SK-N-SH (cell line): ENCODE results near the gene LAMTOR1. TPM values are rescaled to one million over a fixed set of nuclear protein-coding genes. Genes with fewer than 3 reads are reported as not detected.

Experiments used
- CTCF ChIA-PET: fragments of 300-600, 350-600 bp; formaldehyde crosslinking; extraction: SDS; loops from one replicate; lab custom pipeline; 2021; lab: Yijun Ruan, JAX
- POLR2A ChIA-PET: fragments of 350-600 bp; sonication (Branson Sonifier 250); formaldehyde crosslinking; extraction: SDS; loops from one replicate; lab custom pipeline; 2020; ENCODE audit warnings: antibody characterized with exemption, inconsistent platforms; lab: Yijun Ruan, JAX
- DNase-seq: peaks from one replicate; pipeline ENCODE4 v3.0.0; 2012
- H2AFZ ChIP-seq: fragments of 200-600 bp; sonication (generic); 2 replicates; pipeline ENCODE4 v1.8.1; 2016; ENCODE audit warnings: antibody characterized with exemption, mild to moderate bottlenecking, low read depth
- H3F3A ChIP-seq: fragments of 200-600 bp; sonication (generic); replicated peaks from 2 replicates; pipeline ENCODE3; 2016; ENCODE audit warnings: antibody characterized with exemption, mild to moderate bottlenecking; ENCODE audit not compliant: insufficient read depth
- H3K27ac ChIP-seq, 2 experiments: fragments of 200-500 bp in 1 of 2; fragments of 200-600 bp in 1 of 2; sonication (Bioruptor generic) in 1 of 2; sonication (generic), shearing (Covaris generic) in 1 of 2; 2 replicates each; pipeline versions ENCODE4 v1.5.1 to v1.6.1; 2014 to 2016; ENCODE audit warnings: low read depth in 2 of 2, inconsistent platforms in 1 of 2, low read length in 1 of 2, mild to moderate bottlenecking in 1 of 2, mixed read lengths in 1 of 2
- H3K27me3 ChIP-seq: fragments of 200-600 bp; sonication (generic), shearing (Covaris generic); 2 replicates; pipeline ENCODE4 v1.6.1; 2016; ENCODE audit warnings: mixed run types; ENCODE audit not compliant: insufficient read depth
- H3K36me3 ChIP-seq, 2 experiments: fragments of 200-500 bp in 1 of 2; fragments of 200-600 bp in 1 of 2; sonication (Bioruptor generic) in 1 of 2; sonication (generic) in 1 of 2; replicated peaks in 1 of 2; 2 replicates each; pipeline versions ENCODE3 to v1.5.1; 2014 to 2016; ENCODE audit warnings: low read length in 1 of 2, mild to moderate bottlenecking in 1 of 2; ENCODE audit not compliant: insufficient read depth in 2 of 2, control insufficient read depth in 1 of 2
- H3K4me1 ChIP-seq, 2 experiments: fragments of 200-500 bp in 1 of 2; fragments of 200-600 bp in 1 of 2; sonication (Bioruptor generic) in 1 of 2; sonication (generic), shearing (Covaris generic) in 1 of 2; 2 replicates each; pipeline versions ENCODE4 v1.5.1 to v1.6.1; 2014 to 2016; ENCODE audit warnings: low read depth in 1 of 2, low read length in 1 of 2, mixed run types in 1 of 2; ENCODE audit not compliant: insufficient read depth in 2 of 2, control insufficient read depth in 1 of 2
- H3K4me2 ChIP-seq: fragments of 200-600 bp; sonication (generic), shearing (Covaris generic); 2 replicates; pipeline ENCODE4 v1.6.1; 2017; ENCODE audit warnings: mixed run types
- H3K4me3 ChIP-seq, 2 experiments: fragments of 200-500 bp in 1 of 2; fragments of 200-600 bp in 1 of 2; sonication (Bioruptor generic) in 1 of 2; sonication (generic), shearing (Covaris generic) in 1 of 2; 2 replicates each; pipeline versions ENCODE4 v1.5.1 to v1.8.1; 2014 to 2016; ENCODE audit warnings: low read depth in 2 of 2, inconsistent platforms in 1 of 2, low read length in 1 of 2, mild to moderate bottlenecking in 1 of 2, mixed read lengths in 1 of 2, moderate library complexity in 1 of 2
- H3K79me2 ChIP-seq: fragments of 200-600 bp; sonication (generic); 2 replicates; pipeline ENCODE4 v1.8.1; 2017; ENCODE audit warnings: mild to moderate bottlenecking; ENCODE audit not compliant: insufficient read depth
- H3K9ac ChIP-seq: fragments of 200-600 bp; sonication (generic); 2 replicates; pipeline ENCODE4 v1.6.1; 2017; ENCODE audit warnings: mixed run types
- H3K9me2 ChIP-seq: fragments of 200-600 bp; sonication (generic); 2 replicates; pipeline ENCODE4 v1.6.1; 2017; ENCODE audit warnings: mixed run types
- H3K9me3 ChIP-seq: fragments of 200-600 bp; sonication (generic); 2 replicates; pipeline ENCODE4 v1.6.1; 2017; ENCODE audit warnings: mixed run types, mild to moderate bottlenecking, moderate library complexity
- H4K20me1 ChIP-seq: fragments of 200-600 bp; sonication (generic); 2 replicates; pipeline ENCODE4 v1.6.1; 2017; ENCODE audit warnings: mild to moderate bottlenecking, mixed run types; ENCODE audit not compliant: insufficient read depth
- FOXJ3 ChIP-seq: sonication (generic); formaldehyde crosslinking; IDR thresholded peaks from 2 replicates; pipeline ENCODE4 v1.5.1; 2020; ENCODE audit warnings: mild to moderate bottlenecking, missing genetic modification reagents
- GABPA ChIP-seq: IDR thresholded peaks from 2 replicates; pipeline ENCODE4 v1.4.0; 2012; ENCODE audit warnings: low read depth, mild to moderate bottlenecking
- RFX5 ChIP-seq: IDR thresholded peaks from 2 replicates; pipeline ENCODE4 v1.6.1; 2012; ENCODE audit warnings: mild to moderate bottlenecking, improper control_type of control experiment, low read length
- WGBS: methylation state at CpG from one replicate; pipeline ENCODE4 v1.1.6; 2017; ENCODE audit warnings: low lambda C conversion rate; 5-methylcytosine and 5-hydroxymethylcytosine counted together
- polyA plus RNA-seq, 3 experiments: library from polyadenylated mRNA; depleted of rRNA; stranded (reverse); fragments of >200 nt; gene quantifications; 2 replicates each; pipeline ENCODE4 v1.2.3, GENCODE V29; 2012
- TF ChIP-seq, protein P1 (sequence below): IDR thresholded peaks from 2 replicates; pipeline ENCODE4 v1.4.0; 2012; ENCODE audit warnings: low read depth, borderline replicate concordance
- TF ChIP-seq, protein P2 (sequence below): fragments of 150-350 bp; IDR thresholded peaks from 2 replicates; pipeline ENCODE4 v1.6.1; 2016; ENCODE audit warnings: mild to moderate bottlenecking, low read depth, low read length
- TF ChIP-seq, protein P3 (sequence below): IDR thresholded peaks from 2 replicates; pipeline ENCODE4 v1.4.0; 2012; ENCODE audit warnings: low read depth
- TF ChIP-seq, protein P4 (sequence below): IDR thresholded peaks from 2 replicates; pipeline ENCODE4; 2012

Gene LAMTOR1
- polyA plus RNA-seq, 1 of the 3 experiments (the other 2 are of a cell fraction), result 128 TPM

DNA sequence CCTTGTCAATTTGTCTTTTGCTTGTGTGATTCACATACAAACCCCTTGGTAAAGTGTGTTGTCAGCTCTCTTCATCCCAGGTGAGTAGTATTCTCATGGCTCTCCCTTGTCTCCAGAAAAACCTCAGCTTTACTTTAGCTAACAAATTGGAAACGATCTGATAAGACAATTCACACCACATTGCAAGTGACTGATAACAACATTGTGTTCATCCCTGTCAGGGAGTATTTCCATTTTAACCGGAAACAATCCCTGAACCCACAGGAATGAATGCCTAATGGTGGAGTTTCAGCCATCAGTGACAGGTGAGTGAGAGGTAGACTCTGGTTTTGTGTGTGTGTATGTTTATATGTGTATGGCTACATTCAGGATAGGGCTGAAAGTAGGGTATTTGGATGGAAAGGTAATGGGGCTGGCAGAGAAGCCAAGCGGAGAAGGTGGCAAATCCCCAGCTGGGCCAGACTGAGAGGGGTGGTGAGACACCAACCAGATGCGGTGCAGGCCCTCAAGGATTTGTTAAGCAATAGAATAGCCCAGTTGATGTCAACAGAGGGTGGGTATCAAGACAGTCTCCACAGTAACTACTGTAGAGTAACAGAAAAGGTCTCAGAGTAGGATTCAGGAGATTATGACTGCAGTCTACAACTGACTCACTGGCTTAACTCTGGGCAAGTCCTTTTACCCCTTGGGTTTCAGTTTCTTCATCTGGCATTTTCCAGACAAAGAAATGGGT lies 14.9 kb downstream of the LAMTOR1 start (continued):
- TF ChIP-seq RFX5 (no peak), FOXJ3 (CRISPR knock-in tag) (no peak)
- TF ChIP-seq, protein P1, sequence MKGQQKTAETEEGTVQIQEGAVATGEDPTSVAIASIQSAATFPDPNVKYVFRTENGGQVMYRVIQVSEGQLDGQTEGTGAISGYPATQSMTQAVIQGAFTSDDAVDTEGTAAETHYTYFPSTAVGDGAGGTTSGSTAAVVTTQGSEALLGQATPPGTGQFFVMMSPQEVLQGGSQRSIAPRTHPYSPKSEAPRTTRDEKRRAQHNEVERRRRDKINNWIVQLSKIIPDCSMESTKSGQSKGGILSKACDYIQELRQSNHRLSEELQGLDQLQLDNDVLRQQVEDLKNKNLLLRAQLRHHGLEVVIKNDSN, result no peak
- TF ChIP-seq, protein P2, sequence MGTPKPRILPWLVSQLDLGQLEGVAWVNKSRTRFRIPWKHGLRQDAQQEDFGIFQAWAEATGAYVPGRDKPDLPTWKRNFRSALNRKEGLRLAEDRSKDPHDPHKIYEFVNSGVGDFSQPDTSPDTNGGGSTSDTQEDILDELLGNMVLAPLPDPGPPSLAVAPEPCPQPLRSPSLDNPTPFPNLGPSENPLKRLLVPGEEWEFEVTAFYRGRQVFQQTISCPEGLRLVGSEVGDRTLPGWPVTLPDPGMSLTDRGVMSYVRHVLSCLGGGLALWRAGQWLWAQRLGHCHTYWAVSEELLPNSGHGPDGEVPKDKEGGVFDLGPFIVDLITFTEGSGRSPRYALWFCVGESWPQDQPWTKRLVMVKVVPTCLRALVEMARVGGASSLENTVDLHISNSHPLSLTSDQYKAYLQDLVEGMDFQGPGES, result no peak
- TF ChIP-seq, protein P3, sequence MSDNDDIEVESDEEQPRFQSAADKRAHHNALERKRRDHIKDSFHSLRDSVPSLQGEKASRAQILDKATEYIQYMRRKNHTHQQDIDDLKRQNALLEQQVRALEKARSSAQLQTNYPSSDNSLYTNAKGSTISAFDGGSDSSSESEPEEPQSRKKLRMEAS, result no peak

GRCh38 chr11:72085621-72086351 lies 17.3 kb downstream of the LAMTOR1 start:
- Histone ChIP-seq H3K9ac (no peak overlapping the region), H3K9me2 (no peaks in the 10 kb centered on the region), H3K4me2 (no peak overlapping the region), H3K79me2 (peaks cover 6% of the 10 kb centered on the region; the same call in 1 of the 2 replicates), H3K4me1 (peaks cover 0 to 39% of the 10 kb centered on the region in 2 experiments; a peak in 3 of 4 replicates), H3K4me3 (no peak overlapping the region), H2AFZ (no peak overlapping the region), H3K27me3 (no peaks in the 10 kb centered on the region), H3K27ac (peak overlapping the region in 1 of 2 experiments; percentile 44; a peak in 2 of 4 replicates), H3K9me3 (no peaks in the 10 kb centered on the region), H4K20me1 (no peaks in the 10 kb centered on the region), H3K36me3 (peaks cover 9 to 35% of the 10 kb centered on the region in 2 experiments), H3F3A (peaks cover 3% of the 10 kb centered on the region)
- CTCF ChIA-PET, result interaction anchor here (0.8 to 7.8 kb wide), 11 partner anchors 10 to 348 kb away, joined by 3 to 99 read pairs (median 5); partner anchors contain the start of gene LAMTOR1
- POLR2A ChIA-PET, result interaction anchor here (0.8 to 2.3 kb wide), 4 partner anchors 10 to 158 kb away, joined by 5 to 7 read pairs (median 6); partner anchors contain the start of gene PHOX2A
- TF ChIP-seq, protein P1, result peak; percentile 50; the same call in 1 of the 2 replicates
- TF ChIP-seq GABPA, result no peak
- TF ChIP-seq, protein P4, sequence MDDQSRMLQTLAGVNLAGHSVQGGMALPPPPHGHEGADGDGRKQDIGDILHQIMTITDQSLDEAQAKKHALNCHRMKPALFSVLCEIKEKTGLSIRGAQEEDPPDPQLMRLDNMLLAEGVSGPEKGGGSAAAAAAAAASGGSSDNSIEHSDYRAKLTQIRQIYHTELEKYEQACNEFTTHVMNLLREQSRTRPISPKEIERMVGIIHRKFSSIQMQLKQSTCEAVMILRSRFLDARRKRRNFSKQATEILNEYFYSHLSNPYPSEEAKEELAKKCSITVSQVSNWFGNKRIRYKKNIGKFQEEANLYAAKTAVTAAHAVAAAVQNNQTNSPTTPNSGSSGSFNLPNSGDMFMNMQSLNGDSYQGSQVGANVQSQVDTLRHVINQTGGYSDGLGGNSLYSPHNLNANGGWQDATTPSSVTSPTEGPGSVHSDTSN, result no peak
- WGBS, result 94% methylated on average over 3 of the region's 3 CpGs
- DNase-seq, result no peak
